HL-60 (cell line): ENCODE results near the gene MDM2.
"Not testable (repeated sequence)": the region's sequence is repeated elsewhere in the genome, so short reads cannot be mapped to it uniquely, and the experiment has no call there.

ENCODE experiments used
- DNase-seq, 2 experiments: peaks; one replicate each; pipeline ENCODE4 v3.0.0-alpha.2; 2010 to 2020; ENCODE audit warnings: low read depth in 1 of 2, low spot score in 1 of 2
- H3K27ac ChIP-seq: fragments of 250-450 bp; sonication (Bioruptor Pico); replicated peaks from 2 replicates; pipeline ENCODE4 v1.5.1; 2020; ENCODE audit warnings: mild to moderate bottlenecking, moderate library complexity
- H3K27me3 ChIP-seq: fragments of 250-450 bp; sonication (Bioruptor Pico); 2 replicates; pipeline ENCODE4 v1.5.1; 2021; ENCODE audit warnings: mild to moderate bottlenecking, moderate library complexity; ENCODE audit not compliant: insufficient read depth, poor library complexity, severe bottlenecking
- H3K4me3 ChIP-seq: replicated peaks from 2 replicates; pipeline ENCODE4 v1.5.1; 2011; ENCODE audit warnings: mild to moderate bottlenecking, control low read depth, low read length; ENCODE audit not compliant: insufficient read depth
- CTCF ChIP-seq: IDR thresholded peaks from one replicate; pipeline ENCODE4 v1.5.1; 2011; ENCODE audit warnings: low read length, control low read depth, inconsistent platforms; ENCODE audit not compliant: insufficient read depth
- GABPA ChIP-seq: IDR thresholded peaks from 2 replicates; pipeline ENCODE4 v1.6.1; 2012; ENCODE audit warnings: low read depth
- POLR2AphosphoS5 ChIP-seq: IDR thresholded peaks from 2 replicates; pipeline ENCODE4 v1.6.1; 2012; ENCODE audit warnings: low read depth
- REST ChIP-seq: IDR thresholded peaks from 2 replicates; pipeline ENCODE4 v1.6.1; 2012; ENCODE audit warnings: low read depth; ENCODE audit not compliant: insufficient replicate concordance
- SPI1 ChIP-seq: IDR thresholded peaks from 2 replicates; pipeline ENCODE4 v1.6.1; 2012; ENCODE audit warnings: low read depth, mild to moderate bottlenecking, borderline replicate concordance

The MDM2 gene

GRCh38 chr12:68815232-68815927, 7.4 kb downstream of the MDM2 start:
- no peak overlapping the region for H3K4me3 ChIP-seq
- no peak overlapping the region for H3K27ac ChIP-seq
- TF ChIP-seq GABPA: no peak
- TF ChIP-seq CTCF: no peak
- DNase-seq: no peak
- no peaks in the 10 kb centered on the region for H3K27me3 ChIP-seq

GRCh38 chr12:68815928-68816800, 8.2 kb downstream of the MDM2 start:
- TF ChIP-seq REST: no peak
- TF ChIP-seq POLR2AphosphoS5: no peak
- no peak for TF ChIP-seq SPI1
- TF ChIP-seq GABPA: no peak
- no peak for TF ChIP-seq CTCF
- Histone ChIP-seq H3K4me3 (no peak overlapping the region), H3K27me3 (no peaks in the 10 kb centered on the region), H3K27ac (no peak overlapping the region)
- no peak for DNase-seq

GRCh38 chr12:68819481-68819880, 11.5 kb downstream of the MDM2 start:
- not testable (repeated sequence) for DNase-seq, H3K4me3 ChIP-seq, H3K27ac ChIP-seq, H3K27me3 ChIP-seq

- TF ChIP-seq POLR2AphosphoS5 (no peak), GABPA (no peak), CTCF (no peak), REST (no peak), SPI1 (no peak)
- no peaks in the 10 kb centered on the region for H3K27me3 ChIP-seq
- H3K4me3 ChIP-seq: no peak overlapping the region
- no peak overlapping the region for H3K27ac ChIP-seq
- DNase-seq: no peak
These were observed 13.6 kb downstream of the MDM2 start for GRCh38 chr12:68821357-68822188.
